GM19455 (cell line): Measurements from ENCODE around the gene IL17RC.
A peak's percentile ranks its signal among the peaks of the same experiment; 100 is the strongest.
"Not testable (repeated sequence)": the region's sequence is repeated elsewhere in the genome, so short reads cannot be mapped to it uniquely, and the experiment has no call there.

Source experiments
- ATAC-seq: cut with Tn5 transposase; IDR thresholded peaks from one replicate; pipeline ENCODE4 v1.9.1; 2021; ENCODE audit not compliant: unreplicated experiment

IL17RC gene, protein sequence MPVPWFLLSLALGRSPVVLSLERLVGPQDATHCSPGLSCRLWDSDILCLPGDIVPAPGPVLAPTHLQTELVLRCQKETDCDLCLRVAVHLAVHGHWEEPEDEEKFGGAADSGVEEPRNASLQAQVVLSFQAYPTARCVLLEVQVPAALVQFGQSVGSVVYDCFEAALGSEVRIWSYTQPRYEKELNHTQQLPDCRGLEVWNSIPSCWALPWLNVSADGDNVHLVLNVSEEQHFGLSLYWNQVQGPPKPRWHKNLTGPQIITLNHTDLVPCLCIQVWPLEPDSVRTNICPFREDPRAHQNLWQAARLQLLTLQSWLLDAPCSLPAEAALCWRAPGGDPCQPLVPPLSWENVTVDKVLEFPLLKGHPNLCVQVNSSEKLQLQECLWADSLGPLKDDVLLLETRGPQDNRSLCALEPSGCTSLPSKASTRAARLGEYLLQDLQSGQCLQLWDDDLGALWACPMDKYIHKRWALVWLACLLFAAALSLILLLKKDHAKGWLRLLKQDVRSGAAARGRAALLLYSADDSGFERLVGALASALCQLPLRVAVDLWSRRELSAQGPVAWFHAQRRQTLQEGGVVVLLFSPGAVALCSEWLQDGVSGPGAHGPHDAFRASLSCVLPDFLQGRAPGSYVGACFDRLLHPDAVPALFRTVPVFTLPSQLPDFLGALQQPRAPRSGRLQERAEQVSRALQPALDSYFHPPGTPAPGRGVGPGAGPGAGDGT

GRCh38 chr3:9916734-9917680 is at the start of gene IL17RC:
Gene IL17RC, plus strand, starts transcription at chr3:9917098. Its CDS starts 218 bp downstream, at chr3:9917316.
- ATAC-seq = no peak

DNA sequence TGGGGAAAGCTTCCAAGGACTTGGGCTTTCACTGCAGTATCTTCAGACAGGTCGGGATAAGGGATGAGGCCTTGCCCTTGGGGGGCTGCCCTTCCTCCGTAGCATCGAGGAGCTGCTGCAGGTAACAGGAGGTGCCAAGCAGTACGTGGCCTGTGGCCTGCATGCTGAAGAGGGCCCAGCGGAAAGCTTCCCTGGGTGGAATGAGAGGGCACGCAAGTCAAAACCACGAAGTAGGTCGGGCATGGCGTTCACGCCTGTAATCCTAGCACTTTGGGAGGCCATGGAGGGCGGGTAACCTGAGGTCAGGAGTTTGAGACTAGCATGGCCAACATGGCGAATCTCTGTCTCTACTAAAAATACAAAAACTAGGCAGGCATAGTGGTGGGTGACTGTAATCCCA is 49.8 kb upstream of the IL17RC start:
- ATAC-seq = no peak

DNA sequence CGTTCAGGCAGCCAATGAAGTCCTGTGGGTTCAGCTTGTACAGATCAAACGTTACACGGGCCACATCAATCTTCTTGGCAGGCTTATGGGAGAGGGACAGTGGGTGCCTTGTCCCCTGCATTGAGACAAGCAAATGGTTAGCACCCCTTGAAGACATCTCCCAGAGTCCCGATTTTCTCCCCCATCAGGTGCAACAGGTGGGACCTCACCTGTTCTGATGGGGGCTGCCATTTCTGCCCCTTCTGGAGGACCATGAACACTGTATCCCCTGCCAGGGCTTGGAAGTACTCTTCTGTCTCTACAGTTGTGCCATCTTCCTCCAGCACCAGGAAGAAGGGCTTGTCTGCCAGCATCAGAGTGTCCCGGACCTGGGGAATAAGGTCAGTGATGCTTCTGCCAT is 46.9 kb upstream of the IL17RC start:
- no peak for ATAC-seq

DNA sequence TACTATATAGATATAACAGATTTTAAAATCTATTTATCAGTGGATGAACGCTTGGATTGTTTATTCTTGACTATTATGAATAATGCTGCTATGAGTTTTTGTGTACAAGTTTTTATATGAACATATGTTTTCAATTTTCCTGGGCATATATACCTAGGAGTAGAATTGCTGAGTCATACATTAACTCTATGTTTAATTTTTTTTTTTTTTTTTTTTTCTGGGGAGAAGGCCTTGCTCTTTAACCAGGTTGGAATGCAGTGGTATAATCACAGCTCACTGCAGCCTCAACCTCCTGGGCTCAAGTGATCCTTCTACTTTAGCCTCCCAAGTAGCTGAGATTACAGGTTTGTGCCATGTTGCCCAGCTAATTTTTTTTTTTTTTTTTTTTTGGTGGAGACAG is 45.9 kb upstream of the IL17RC start:
- no peak for ATAC-seq

GRCh38 chr3:9872067-9872466 is 44.8 kb upstream of the IL17RC start:
- not testable (repeated sequence) for ATAC-seq

- no peak for ATAC-seq
Measured at GRCh38 chr3:9875448-9875847, 41.5 kb upstream of the IL17RC start.

DNA sequence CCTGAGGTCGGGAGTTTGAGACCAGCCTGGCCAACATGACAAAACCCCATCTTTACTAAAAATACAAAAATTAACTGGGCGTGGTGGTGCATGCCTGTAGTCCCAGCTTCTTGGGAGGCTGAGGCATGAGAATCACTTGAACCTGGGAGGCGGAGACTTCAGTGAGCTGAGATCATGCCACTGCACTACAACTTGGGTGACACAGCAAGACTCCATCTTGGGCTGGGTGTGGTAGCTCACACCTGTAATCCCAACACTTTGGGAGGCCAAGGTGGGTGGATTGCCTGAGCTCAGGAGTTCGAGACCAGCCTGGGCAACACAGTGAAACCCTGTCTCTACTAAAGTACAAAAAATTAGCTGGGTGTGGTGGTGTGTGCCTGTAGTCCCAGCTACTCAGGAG is 40.6 kb upstream of the IL17RC start:
- ATAC-seq = not testable (repeated sequence)

- ATAC-seq = no peak
Measured at GRCh38 chr3:9876991-9877390, 39.9 kb upstream of the IL17RC start.

- no peak for ATAC-seq
Measured at GRCh38 chr3:9878700-9879099, 38.2 kb upstream of the IL17RC start.

DNA sequence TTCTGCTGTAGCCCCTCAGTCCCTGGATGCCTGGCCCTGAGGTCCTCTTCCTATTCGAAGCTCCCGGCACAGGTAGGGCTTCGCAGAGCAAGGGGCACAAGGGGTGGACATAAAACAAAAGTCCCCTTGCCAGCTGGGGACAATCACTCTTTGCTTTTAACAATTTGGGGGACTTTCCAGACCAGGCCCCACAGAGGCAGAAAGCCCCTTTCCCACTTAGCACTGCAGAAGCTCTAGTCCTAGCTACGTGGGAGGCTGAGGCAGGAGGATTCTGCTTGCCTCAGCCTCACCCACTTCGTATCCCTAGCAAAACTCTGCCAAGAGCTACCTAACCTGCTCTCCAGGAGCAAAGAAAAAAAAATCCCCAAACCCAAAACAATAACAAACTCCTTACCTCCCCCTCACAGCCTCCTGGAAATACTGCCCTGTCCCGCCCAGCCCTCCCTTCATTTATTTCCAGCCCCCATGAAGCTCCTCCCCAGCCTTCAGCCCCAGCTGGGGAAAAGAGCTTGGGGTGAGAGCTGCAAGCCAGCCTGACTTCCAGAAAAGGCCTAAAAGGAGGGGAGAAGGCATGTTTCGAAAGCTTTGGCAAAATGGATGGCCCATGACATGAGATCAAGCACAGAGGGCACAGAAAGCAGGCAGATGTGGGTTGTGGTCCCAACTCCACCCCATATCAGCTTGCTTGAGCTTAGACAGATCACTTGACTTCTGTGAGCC is 36.9 kb upstream of the IL17RC start, which contains the start of gene CIDEC:
Gene CIDEC (minus strand): TSS at position 424 of the 720 bp plus-strand sequence. CDS start 1,767 bp downstream, outside the sequence.
- no peak for ATAC-seq

DNA sequence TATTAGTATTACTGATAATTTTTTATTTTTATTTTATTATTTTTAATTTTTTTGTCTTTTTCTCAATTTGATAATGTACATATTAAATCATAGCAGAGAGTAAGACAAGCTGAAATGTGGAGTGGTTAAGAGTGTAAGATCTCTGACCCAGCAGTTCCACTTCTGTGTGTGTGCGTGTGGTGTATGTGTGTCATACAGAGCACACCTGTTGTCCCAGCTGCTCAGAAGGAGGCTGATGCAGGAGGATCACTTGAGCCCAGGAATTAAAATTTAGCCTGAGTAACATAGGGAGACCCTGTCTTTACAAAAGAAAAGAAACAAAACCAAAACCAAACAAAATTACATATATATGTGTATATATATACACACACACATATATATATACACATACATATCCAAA is 35.5 kb upstream of the IL17RC start:
- ATAC-seq = no peak

DNA sequence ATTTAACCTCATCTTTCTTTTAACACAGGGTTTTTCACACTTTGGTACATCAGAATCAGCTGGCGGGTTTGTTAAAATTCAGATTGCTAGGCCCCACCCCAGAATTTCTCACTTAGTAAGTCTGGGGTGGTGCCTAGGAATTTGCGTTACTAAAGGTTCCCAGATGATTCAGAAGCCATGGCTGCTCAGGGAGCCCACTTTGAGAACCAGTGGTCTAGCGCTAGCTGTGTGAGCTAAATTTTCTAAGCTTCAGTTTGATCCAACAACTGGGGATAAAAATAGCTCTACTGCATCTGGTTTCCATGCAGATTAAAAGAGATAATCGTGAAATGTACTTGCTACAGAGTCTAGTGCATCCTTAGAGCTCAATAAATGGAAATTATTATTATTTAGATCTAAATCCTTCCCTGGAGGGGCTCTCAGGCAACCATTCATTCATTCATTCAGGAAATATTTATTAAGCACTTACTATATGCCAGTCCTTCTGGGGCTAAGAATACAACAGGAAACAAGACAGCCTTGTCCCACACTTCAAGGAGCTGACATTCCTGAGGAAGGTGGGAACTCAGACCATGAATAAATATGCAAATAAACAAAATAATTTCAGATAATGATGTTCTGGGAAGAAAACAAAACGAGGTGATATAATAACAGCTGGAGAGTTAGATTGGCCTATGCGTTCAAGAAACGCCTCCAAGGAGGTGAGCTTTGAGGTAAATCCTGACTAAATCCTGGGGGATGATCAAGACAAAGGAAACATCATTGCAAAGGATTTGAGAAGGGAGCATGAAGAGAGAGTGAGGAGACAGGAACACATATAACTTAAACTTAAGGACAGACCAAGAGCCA is 33.0 kb upstream of the IL17RC start:
- ATAC-seq = no peak

DNA sequence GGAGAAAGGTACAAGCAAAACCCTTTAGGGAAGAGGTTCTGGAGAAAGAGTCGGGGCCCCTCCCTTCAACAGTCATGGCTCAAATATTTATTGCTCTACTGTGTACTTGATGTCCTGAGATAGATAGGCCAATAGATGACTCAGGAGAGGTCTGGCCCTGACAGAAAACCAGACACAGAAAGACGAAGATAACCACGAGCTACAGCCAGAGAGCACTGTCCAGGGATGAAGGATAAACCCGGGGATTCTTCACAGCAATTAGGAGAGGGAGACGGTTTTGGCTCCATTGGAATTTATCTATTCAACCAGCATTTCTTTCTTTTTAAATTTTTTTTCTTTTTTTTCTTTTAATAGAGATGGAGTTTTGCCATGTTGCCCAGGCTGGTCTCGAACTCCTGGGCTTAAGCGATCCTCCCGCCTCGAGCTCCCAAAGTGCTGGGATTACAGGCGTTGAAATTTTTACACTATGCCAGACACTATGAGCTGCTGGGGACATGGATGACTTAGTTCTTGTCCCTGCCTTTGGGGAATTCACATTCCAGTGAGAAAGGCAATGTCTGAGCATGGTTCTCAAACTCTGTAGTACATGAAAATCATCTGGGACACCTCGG is 32.2 kb upstream of the IL17RC start:
- no peak for ATAC-seq

DNA sequence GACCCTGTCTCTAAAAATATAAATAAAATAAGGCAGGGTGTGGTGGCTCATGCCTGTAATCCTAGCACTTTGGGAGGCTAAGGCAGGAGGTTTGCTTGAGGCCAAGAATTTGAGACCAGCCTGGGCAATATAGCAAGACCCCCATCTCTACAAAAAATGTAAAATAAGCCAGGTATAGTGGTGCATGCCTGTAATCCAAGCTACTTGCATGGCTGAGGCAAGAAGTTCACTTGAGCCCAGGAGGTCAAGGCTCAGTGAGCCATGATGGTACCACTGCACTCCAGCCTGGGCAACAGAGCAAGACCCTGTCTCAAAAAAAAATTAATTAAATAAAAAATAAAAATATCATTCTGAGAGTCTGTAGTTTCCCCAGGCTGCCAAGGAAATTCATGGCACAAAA is 30.6 kb upstream of the IL17RC start:
- ATAC-seq = no peak

DNA sequence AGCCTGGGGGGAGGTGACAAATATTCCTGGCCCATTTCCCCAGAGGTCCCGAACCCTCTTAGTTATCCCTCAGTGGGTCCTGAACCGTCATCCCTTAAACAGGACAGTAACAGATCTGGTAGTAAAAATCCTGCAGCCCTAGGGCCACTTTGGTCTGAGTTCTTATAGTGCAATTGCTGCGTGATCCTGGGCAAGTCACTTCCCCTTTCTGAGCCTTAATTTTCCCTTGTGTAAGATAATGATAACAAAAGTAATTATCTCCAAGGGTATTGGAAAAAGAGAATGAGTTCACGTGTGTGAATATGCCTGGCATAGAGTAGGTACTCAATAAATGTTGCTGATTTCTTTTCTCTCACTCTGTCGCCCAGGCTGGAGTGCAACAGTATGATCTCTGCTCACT is 29.4 kb upstream of the IL17RC start:
- ATAC-seq = no peak

DNA sequence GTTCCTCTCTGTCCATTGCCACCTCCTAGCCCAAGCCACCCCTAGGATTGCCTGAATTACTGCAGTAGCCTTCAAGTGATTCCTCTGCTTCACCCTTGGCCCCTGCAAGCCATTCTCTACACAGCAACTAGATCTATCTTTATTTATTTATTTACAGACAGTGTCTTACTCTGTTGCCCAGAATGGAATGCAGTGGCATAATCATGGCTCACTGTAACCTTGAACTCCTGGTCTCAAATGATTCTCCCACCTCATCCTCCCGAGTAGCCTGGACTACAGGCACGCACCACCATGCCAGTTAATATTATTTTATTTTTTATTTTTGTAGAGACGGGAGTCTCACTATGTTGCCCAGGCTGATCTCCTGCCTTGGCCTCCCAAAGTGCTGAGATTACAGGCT is 28.4 kb upstream of the IL17RC start:
- no peak for ATAC-seq

- ATAC-seq = no peak
Measured at GRCh38 chr3:9889405-9889804, 27.5 kb upstream of the IL17RC start.

DNA sequence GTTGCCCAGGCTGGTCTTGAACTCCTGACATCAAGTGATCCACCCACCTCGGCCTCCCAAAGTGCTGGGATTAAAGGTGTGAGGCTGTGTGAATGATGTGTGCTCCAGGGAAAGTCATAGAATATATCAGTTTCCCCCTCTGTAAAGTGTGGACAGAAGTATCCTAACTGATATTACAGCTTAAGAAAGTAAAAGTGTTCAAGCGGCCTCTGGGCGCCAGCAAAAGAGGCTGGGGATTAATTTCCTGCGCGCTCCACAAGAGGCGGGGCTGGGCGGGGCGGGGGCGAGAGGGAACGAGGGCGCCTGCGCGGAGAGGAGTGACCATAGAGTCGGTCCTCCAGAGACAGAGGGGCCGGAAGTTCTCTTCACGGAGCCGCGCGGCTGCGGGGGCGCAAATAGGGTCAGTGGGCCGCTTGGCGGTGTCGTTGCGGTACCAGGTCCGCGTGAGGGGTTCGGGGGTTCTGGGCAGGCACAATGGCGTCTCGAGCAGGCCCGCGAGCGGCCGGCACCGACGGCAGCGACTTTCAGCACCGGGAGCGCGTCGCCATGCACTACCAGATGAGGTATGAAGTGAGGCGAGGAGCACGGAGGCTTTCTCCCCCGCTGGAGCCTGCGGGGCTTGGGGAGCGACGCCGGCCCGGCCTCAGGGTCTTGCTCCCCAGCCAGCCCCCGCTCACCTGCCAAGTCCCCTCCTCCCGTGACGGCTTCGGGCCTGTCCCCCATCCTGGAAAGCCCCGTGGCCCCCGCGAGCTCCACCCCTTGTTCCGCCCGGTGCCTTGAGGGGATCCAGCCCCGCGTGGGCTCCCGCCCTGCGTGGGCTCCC is 26.4 kb upstream of the IL17RC start, which contains the start of gene JAGN1:
Gene JAGN1 (plus strand): TSS at position 362 of the 823 bp plus-strand sequence. CDS start 113 bp downstream, at position 475.
- peak; percentile 65 for ATAC-seq
